HG03064 (cell line): Measurements from ENCODE around the gene TMTC2.
"Not testable (repeated sequence)": the region's sequence is repeated elsewhere in the genome, so short reads cannot be mapped to it uniquely, and the experiment has no call there.

Experiments
- ATAC-seq: cut with Tn5 transposase; IDR thresholded peaks from one replicate; pipeline ENCODE4 v1.9.1; 2021; ENCODE audit warnings: low read depth; ENCODE audit not compliant: unreplicated experiment

Gene TMTC2

DNA sequence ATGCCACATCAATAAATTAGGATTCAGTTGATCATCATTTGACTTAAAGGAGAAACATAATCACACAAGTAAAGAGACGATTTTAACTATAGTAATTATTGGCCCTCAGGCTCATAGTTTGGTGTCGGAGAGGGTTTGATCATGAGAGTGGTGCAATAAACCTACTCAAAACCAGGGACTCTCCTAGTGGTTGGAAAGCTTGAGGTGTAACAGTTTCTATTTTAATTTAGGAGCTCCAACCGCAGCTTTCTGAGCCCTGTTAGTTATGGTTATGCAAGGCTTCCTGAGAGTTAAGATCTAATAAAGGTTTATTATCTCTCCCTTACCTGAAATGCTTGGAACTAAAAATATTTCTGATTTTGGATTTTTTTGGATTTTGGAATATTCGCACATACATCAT, 36.4 kb downstream of the TMTC2 start:
- ATAC-seq: no peak

DNA sequence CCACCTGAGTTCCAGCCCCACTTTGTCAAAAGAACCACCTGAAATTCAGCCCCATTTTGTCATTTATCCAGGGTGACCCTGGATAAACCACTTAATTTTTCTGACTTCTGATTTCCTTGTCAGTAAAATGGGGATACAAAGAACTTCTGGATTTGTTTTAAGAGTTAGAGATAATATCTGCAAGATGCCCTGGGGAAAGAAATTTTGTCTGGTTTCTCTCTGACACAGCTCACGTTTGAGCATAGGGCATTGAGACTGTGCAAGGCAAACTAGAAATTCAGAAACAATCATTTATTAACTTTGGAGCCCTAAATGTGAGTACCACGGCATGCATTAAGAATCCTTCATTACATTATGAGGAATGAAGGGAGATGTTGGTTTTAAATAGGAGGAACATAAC, 37.2 kb downstream of the TMTC2 start:
- no peak for ATAC-seq

DNA sequence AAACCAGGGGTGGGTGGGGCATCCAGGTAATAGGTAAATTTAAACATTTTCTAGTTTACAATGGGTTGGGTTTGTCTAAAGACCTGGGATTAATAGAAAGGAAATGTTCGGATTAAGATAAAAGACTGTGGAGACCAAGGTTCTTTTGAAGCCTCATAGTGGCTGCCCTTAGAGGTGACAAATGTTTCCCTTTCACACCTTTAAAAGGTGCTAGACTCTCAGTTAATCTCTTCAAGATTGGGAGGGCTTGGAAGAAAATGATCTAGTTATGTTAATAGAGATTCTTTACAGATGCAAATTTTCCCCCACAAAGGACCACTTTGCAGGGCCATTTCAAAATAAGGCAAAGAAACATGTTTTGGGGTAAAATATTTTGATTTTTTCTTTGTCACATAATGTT, 39.0 kb downstream of the TMTC2 start:
- no peak for ATAC-seq

DNA sequence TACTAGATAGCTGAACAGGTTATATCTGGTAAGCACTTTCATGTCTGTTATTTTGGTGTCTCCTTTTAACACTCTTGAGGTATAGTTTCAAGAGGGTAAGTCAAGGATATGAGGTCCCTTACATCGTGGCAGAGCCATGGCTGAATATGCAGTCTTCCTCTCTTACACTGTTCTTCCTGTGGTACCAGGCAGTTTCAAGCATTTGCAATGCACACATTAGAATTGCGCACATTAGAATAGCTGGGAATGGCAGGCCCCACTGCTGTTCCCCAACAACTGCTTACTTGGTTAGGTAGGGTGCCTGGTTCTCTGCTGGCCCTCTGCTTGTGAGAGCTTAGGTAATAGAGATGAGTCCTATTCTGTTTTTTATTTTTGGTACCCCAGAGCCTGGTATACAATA, 41.2 kb downstream of the TMTC2 start:
- no peak for ATAC-seq

DNA sequence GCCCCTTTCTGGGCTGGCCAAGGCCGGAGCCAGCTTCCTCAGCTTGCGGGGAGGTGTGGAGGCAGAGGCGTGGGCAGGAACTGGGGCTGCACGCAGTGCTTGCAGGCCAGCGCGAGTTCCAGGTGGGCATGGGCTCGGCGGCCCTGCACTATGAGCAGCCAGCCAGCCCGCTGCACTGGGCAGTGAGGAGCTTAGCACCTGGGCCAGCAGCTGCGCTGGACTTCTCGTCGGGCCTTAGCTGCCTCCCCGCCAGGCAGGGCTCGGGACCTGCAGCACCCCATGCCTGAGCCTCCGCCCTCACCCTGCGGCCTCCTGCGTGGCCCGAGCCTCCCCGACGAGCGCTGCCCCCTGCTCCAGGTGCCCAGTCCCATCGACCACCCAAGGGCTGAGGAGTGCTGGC, 42.0 kb downstream of the TMTC2 start:
- no peak for ATAC-seq

DNA sequence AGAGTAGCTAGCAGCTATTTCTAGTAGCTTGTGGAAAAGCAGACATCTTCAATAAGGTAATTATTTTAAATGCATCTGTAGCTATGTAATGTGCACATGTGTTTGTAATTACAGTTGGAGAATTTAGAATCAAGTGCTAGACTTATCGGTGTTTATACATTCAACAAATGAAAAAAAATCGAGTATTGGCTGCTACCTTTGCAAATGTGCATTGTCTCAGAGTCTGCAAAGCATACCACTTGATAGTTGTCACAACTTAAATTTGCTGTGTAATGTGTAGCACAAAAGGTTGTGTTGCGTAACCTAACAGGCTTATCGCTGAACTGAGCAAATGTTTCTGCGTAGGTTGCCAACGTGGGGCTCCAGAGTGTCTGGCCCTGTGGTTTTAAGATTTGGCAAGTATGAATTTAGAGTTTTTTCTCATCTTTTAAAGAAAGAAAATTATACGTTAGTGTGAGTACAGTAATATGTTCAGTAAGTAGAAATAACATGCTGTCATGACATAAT, 44.3 kb downstream of the TMTC2 start:
- no peak for ATAC-seq

DNA sequence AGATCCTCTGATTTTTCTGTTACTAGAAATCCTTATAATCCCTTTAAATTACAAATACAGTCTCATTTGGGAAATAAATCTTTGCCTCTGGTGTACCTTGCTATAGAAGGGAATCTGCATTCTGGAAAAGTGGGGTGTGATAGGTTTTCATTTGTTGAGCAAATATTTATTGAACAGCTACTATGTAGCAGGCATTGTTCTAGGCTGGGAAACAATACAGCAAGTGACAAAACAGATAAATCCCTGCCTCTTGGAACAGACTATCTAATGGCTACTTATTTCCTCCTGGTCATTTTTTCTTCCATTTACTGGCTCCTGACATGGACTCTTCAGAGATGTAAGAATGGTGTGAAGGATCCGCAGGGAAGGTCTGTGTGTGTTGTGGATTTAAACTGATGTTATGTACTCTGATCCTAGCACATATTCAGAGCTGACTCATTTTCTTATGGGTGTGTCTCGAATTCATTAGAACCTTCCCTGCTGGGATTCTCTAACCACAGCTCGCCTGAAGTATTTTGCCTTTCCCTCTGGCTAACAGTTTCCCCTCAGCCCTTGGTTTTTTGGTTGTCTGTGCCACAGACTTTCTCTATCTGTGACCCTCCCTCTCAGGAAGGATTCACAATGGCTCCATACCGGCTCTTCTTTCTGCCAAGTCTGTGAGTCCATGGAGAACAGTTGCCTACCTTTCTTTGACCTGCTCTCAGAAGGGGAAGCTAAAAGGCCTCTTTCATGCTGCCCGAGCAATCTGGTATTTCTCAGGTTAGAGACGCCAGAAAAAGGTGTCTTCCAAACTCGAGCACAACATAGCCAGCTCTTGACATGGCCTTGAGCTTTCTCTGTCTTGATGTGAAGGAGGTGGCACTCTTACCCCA, 53.7 kb downstream of the TMTC2 start:
- ATAC-seq: no peak

DNA sequence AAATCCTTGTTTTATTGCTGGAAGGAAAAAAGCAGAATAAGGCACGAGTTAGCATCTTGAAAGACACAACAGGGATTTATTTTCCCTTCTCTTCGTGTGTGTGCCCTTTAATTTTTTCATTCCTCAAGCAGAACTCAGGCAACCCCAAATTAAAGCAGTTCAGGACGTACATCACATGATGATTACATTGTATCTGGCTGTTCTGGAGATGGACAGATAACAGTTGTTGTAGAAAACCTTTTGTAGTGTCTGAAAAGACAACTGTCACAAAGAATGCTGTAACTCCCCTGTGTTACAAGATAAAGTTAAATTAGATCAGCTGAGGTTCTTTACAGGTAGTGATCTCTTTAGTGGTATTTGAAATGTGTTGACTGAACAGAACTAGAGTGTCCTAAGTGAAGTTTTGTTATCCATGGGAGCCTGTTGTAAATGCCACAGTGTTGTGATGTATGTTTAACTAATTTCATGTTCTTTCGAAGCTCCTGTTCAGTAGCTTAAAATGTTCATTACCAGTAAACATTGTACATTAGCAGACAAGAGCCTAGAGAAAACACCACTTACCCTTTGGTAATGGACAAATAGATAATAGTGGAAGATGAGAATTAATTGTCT, 58.5 kb downstream of the TMTC2 start:
- ATAC-seq: no peak

DNA sequence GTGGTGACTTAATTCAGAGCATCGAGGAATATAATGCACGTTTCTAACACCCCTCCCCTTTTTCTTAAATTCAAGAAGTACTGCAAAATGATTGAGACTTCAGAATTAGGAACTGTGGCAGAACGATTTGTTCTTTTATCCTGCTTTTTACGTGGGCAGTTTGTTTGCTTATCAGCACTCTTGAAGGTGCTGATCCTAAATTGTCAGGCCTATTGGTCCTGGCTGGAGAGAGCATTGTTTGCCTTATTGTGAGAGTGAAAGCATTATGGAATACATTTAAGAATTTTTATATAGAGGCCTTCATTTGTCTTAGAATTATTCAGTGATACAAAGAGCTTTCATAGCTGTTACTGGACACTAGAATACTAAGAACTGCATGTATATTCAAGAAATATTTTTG, 59.1 kb downstream of the TMTC2 start:
- ATAC-seq: no peak

DNA sequence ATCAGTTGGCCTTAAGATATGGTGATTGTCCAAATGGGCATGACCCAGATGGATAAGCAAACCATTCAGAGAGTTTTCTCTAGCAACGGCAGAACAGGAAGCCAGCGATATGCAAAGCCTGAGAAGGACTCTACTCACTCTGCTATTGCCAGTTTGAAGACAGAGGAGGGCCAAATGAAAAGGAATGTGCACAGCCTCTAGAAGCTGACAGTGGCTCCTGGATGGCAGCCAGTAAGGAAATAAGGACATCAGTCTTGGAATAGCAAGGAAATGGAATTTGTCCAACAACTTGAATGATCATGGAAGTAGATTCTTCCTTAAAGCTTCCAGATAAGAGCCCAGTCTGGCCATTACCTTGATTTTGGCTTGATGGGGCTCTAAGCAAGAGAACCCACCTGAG, 60.0 kb downstream of the TMTC2 start:
- no peak for ATAC-seq

DNA sequence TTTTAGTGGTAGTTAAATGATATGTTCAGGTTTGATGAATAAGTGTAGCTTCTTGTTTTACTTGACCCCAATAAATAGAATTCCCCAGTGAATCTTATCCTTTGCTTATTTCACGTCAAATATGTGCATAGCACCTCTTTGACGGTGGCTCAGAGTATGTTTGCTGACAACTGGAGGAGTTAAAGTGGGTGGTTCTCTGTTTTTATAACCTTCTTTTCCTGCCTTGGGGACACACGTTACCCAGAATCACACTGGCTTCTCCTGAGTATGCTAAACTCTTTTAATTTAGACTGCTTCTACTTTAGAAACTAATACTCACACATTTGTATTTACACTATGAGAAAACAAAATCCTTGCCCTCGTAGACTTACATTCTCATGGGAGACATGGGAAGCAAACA, 62.3 kb downstream of the TMTC2 start:
- no peak for ATAC-seq

DNA sequence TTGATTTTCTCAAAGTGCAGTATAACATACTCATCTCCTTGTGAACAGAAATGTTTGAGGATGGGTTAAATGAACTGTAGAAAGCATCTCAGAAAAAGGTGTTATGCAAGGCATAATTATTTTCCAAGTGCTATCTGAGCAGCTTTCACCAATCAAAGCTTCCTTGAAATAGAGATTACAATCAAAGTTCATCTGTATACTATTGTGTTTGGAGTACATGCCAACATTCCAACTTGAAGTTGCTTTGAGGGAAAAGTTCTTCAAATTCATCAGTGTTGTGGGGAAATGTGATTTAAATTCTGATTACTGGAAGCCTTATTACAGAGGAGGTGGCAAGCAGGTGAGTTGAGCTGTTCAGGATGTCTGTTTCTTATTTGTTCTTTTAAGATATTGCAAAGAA, 68.2 kb downstream of the TMTC2 start:
- no peak for ATAC-seq

DNA sequence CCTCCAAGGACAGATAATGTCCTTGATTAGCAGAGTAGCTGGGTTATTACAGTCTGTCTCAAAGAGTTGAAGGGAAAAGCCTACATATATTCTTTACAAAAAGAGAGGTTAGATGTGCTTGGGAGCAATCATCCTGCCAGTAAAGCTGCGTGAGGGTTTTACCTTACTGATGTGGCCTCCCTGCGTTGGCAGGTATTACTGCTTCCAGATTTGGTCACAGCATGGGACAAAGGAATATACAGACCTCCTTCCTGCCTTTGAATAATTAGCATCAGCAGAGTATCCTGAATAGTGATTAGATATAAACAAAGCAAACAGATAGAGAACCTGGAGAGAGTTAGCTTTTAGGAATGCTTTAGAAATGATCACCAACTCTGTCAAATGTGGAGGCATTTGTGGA, 69.6 kb downstream of the TMTC2 start:
- ATAC-seq: no peak

DNA sequence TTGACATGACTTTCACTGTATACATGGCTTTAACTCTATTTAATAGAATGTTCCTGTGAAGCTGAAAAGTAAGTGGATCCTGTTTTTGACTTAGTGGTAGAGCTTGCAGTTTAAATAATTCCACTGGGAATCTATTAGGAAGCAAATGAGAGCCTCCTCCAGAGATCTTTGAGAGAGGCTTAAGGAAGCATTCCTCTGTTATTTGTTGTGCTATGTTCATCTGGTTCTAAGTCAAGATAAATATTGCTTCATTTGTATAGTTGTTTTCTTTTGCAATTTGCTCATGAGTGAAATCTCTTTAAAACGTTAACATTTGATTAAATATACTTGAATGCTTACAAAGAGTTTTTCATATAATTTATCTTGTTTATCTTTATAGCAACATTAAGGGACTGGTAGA, 70.4 kb downstream of the TMTC2 start:
- no peak for ATAC-seq

DNA sequence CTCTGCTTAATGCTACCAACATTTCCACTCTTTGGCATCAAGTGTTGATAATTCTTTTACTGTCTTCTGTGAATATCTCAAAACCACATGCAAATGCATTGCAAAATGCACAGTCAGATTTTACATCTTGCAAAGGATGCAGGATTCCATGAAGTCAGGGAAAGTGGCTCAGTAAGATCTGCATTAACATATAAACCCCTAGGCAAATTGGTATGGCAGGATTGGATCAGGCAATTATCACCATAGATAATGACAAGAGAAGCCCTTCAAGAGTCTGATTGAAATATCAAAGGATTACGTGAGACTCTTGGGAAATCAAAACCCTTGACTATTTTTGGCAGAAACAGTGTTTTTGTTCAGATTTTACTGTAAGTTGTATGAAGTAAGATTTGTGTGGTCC, 71.0 kb downstream of the TMTC2 start:
- no peak for ATAC-seq

DNA sequence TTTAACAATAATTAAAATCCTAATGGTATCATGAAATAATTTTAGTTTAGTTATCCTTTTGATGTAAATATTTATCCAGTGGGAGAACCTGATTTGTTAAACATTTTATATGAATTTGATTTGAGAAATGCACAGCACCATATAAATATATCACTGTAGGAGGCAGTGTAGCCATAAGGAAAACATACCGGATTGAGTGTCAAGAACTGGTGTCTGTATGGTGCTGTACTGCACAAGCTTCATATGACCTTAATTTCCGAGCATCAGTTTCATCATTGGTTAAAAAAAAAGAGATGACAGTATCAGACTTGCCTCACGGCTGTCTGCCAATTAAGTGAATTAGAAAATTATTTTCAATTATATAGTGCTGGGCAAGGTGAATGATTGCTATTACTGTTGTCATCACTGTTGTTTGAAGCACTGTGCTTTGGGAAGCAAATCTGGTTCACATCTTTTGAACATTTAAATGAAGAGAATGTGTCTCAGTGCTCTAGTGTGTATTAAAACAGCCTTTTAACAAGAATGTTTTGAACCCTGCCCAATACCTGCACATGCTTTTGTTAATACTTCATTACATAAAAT, 72.1 kb downstream of the TMTC2 start:
- ATAC-seq: no peak

DNA sequence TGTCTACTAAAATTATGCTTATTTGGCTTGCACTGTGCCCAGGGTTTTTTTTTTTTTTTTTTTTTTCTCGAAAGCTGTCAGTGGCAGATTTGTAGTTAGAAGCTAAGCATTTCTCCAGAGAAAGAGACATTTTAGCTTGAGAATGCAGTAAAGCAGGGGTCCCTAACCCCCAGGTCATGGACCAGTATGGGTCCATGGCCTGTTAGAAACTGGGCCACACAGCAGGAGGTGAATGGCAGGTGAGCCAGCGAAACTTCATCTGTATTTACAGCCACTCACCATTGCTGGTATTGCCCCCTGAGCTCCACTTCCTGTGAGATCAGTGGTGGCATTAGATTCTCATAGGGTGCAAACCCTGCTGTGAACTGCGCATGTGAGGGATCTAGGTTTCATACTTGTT, 73.7 kb downstream of the TMTC2 start:
- ATAC-seq: no peak

DNA sequence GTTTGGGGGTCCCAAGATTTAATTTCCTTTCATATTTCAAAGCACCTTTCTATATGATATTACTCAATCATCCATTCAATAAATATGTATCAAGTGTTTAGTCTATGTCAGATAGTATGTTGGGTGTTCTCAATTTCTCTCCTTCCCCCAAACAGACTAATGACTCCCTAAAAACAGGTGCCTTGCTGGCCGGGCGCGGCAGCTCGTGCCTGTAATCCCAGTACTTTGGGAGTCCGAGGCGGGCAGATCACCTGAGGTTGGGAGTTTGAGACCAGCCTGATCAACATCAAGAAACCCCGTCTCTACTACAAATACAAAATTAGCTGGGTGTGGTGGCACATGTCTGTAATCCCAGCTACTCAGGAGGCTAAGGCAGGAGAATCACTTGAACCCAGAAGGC, 78.5 kb downstream of the TMTC2 start:
- not testable (repeated sequence) for ATAC-seq

DNA sequence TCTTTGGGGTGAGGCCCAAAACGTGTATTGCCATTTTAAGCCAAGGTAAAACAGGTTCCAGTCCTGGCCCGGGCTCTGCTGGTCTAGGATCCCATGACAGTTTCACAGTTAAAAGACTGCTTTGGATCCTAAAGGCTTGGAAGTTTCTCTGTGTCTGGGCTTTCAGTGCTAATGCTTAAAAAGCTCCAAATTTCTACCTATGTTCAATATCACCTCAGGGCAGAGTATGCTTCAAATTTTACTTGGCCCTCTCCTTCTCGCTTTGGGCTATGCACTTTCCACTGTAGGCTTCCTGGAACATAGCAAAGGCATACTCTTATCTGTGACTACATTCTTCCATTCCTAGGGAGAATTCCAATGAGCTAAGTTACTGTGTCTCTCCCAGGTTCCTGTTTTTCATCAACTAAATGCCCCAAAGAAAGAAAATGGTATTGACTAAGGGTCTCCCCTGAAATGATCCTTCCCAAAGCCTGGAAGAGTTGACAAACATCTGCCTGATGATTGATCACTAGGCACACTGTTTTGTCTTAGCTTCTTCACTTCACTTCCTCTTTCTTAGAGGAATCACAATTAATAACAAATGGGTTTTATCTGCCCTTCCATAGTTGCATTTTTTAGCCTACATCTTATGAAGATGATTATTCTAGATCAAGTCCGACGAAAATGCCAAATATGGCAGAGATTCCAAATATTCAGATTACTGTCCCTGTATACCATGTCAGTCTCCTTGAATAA, 79.4 kb downstream of the TMTC2 start:
- ATAC-seq: no peak

DNA sequence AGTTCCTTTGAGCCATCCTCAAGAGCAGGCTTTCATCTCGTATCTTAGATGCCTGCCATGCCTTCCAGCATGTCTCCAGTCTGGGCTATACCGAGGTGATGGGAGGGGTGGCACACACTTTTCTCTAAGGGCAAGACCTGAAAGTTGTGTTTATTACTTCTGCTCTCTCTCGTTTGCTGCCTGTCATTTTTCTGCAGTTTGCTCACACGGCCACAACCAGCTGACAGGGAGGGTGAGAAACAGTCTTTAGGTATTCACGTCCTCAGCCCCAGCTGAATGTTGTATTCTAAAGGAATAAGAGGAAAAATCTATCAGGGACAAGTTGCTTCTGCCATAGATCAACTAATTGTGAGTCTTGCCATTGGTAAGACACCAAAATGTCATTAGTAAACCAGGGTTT, 88.0 kb downstream of the TMTC2 start:
- no peak for ATAC-seq

DNA sequence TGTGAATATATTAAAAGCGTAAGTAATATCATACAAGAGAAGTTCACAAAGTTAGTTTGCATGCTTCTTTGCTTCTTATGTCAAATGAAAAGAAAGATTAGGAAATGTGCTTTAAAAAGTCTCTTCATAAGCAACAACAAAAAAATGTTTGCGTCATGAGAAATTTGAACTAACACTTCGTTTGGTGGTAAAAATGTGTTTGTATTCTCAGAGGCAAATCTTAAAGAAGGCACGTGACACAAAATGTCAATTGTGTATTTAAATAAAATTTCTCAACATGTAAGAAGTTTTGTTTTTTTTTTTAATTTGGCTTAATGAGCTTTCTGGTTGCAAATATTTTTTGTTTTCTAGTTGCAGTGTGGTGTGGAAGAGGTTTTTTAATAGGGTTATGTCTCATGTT, 93.8 kb downstream of the TMTC2 start:
- no peak for ATAC-seq
